ENCODE data around the gene WRNIP1.

Gene WRNIP1

DNA sequence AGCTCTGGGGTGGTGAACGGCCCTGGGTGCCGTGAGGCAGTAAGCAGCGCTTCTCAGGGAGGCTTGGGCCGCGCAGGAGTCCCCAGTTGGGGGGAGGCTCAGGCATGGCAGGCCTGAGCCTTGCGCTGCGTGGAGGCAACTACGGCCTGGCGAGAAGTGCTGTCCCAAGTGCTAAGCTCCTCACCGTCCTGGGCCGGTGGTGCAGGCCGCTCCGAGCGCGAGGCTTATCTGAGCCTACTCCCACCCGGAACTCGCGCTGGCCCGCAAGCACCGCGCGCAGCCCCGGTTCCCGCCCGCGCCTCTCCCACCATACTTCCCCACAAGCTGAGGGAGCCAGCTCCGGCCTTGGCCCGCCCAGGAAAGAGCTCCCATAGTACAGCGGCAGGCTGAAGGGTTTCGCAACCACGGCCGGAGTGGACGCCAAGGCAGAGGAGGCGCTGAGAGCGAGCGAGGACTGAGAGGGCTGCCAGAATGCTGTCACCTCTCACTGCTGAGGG, 1.8 kb upstream of the WRNIP1 start:
- DNase-seq = no peak

DNA sequence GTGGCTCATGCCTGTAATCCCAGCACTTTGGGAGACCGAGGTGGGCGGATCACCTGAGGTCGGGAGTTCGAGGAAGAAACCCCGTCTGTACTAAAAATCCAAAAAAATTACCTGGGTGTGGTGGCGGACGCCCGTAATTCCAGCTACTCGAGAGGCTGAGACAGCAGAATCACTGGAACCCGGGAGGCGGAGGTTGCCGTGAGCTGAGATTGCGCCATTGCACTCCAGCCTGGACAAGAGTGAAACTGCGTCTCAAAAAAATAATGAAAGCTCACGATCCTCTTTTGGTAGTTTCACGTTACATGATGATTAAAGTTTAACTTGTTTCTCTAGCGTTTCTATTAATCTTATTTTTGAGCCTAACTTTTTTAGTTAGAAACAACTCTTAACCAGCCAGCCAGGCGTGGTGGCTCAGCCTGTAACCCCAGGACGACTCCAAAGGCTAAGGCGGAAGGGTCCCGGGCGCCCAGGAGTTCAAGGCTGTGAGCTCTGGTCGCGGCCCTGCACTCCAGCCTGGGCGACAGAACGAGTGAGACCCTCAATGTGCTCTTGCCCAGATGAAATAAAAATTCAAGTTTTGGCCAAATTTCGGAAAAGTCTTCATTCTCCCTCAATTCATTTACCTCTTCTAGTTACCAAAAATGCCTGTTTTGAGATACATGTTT, 1.2 kb upstream of the WRNIP1 start:
- DNase-seq = no peak

DNA sequence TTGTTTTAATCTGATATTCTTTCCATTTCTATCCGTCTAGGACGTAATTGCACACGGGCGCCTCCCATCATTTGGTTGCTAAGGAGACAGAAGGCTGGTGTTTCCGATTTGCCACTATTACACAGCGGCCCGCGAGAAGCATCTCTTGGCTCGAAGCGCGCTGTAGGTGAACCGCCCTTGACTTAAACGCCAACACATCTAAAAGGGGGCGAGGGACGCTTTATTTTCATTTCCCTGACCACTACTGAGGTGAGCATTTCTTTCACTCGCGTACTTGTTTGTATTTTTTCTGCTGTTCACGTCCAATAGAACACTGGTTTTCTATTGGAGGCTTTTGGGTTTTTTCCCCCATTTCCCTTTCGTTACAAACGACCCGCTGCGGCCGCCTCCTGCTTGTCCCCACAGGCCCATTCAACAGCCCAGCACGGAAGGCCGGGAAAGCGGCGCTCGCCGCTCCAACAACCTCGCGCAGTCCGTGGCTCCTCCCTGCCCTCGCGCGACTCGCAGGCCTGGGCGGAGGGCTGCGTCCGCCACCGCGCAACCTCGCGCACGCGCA, 505 bp upstream of the WRNIP1 start:
- DNase-seq = no peak

DNA sequence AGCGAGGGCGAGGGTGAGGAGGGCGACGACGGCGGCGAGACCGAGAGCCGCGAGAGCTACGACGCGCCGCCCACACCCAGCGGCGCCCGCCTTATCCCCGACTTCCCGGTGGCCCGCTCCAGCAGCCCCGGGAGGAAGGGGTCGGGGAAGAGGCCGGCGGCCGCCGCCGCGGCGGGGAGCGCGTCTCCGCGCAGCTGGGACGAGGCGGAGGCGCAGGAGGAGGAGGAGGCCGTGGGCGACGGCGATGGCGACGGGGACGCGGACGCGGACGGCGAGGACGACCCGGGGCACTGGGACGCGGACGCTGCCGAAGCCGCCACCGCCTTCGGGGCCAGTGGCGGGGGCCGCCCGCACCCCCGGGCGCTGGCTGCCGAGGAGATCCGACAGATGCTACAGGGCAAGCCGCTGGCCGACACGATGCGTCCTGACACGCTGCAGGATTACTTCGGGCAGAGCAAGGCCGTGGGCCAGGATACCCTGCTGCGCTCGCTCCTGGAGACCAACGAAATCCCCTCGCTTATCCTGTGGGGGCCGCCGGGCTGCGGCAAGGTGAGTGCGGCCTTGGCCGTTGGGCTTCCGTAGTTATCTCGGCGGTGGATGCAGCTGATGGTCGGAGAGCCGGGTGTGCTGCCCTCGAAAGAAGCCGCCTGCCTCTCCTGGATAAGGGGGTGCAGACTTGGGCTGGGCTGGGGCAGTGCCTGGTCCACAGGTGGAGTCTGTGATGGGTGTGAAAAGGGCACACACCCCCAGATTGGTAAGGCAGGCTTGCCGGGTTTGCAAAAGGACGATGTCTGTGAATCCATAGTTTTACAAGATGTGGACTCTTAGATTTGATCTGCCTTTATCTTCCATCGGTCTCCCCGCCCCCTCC, 938 bp downstream of the WRNIP1 start:
- peak; percentile 66 for DNase-seq

DNA sequence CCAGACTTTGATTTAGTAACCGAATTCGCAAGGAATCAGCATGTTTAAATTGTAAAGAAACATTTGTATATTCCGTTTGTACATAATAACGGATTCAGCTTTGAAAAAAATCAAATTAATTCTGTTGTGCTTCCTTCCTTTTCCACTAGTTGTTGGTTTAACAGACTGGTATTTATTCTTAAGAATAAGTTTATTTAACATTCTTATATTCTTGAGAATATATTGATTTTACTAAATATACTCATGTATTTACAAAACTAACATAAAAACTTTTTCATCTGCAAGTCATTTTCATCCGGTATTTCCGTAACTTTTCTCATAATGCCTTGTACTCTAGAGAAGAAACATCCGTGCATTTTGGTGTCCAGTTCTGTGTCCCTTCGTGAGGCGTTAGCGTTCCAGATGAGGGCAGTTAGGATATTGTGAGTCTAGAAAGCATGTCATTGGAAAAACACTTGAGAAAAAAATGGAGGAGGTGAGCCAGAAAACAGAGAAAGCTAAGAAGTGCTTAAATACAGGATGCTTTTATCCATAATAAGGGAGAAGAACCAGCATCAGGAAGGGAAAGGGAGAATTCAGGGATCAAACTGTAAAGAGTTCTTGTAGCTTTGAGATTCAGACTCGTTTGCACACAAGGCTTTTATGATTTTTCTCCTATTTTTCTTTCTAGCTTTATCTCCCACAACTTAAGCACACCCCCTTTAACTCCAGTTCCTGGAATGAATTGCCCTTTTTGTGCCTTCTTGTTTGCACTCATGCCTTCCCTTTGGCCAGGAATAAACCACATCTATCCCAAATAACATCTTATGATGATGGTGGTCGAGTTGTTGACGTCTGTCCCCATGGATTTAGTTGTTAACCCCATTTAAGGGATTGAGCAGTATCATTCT, 1.8 kb downstream of the WRNIP1 start:
- DNase-seq = no peak

DNA sequence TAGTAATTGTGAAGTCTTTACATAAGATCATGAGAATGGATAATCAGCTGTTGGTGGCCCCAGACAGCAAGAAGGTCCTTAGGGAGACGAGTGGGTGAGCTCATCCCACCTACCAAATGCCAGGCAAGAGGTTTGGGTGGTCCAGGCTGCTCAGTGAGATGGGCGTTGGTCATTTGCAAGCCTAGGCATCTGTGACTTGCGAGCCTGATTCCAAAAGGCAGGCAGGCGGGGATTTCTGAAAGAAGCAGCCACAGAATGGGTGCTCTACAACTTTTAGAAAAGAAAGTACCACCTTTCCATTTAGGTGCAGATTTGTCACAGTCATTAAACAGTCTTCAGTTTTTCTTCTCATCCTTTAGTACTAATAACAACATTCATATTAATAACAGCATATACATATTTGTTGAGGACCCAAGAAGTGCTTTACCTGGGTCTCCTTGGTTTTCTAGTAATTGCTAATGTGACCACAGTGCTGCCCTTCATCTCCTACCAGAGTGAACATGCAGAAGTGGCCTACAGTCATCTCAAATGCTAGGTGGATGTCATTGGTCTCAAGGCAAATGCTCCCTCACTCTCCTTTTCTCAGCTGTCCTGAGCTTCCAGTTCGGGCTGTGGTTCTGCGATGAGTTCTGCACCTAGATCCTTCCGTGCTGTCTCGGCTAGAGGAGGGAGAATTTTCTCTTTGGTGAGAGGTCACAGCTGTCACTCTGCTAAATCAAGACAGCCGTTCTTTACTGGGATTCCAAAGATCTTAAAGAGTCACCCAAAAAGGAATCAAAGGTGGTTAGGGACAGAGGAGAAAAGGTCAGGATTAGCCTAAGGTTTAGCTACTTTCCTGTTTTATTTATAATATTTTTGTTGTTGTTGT, 2.7 kb downstream of the WRNIP1 start:
- DNase-seq = no peak

DNA sequence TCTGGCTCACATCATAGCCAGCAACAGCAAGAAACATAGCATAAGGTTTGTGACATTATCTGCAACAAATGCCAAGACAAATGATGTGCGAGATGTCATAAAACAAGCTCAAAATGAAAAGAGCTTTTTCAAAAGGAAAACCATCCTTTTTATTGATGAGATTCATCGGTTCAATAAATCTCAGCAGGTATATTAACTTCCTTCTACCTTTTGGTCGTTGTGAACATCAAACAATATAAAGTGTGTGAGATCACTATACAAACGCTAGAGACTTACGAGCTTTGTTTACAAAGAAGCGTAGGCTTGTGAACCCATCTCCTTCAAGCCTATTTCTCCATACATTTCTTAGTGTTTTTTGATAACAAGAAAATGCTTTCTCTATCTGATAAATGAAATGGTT, 3.5 kb downstream of the WRNIP1 start:
- no peak for DNase-seq

DNA sequence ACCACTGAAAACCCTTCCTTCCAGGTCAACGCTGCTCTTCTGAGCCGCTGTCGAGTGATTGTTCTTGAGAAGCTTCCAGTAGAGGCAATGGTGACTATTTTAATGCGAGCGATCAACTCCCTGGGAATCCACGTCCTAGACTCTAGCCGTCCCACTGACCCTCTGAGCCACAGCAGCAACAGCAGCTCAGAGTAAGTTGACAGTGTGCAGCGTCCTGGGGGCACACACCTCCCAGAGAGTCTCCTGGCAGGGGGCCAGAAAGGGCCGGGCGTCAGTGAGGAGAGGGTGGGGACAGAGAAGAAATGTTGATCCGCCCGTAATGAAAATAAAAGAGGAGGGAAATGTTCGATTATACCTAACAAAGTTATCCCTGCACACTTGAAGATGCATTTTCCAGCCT, 5.0 kb downstream of the WRNIP1 start:
- no peak for DNase-seq

DNA sequence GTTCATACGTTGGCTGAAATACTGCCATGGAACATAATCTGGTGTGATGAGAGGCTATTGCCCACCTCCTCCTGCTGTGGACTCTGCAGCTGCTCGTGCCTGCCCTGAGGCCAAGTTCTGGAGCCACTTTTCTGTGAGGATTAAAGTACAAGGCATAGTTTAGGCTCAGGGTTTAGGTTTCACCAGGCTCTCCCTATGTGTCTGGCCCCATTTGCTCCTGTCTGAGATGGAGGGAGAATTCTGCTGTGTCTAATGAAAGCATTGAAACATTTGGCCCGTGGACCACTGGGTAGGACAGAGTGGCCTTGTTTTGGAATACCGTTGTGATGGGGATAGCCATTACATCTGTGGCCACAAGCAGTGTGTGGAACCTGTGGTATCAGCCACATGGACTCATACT, 5.9 kb downstream of the WRNIP1 start:
- no peak for DNase-seq

DNA sequence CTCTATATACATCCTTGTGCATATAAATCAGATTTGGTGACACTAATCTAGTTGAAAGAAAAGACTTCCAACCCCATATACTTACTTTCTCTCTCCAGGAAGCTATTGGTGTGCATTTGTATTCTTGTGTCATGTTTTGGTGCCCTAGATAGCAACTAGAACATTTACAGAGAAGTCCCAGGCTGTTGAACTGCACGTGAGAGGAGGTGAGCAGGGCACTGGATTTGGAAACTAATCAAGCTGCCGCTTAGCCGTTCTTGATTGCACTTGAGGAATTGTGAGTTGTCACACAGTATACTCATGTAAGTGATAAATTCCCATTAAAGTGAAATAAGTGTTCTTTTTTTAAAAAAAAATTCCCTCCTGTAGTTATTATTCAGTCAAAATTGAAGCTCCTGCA, 7.6 kb downstream of the WRNIP1 start:
- no peak for DNase-seq

DNA sequence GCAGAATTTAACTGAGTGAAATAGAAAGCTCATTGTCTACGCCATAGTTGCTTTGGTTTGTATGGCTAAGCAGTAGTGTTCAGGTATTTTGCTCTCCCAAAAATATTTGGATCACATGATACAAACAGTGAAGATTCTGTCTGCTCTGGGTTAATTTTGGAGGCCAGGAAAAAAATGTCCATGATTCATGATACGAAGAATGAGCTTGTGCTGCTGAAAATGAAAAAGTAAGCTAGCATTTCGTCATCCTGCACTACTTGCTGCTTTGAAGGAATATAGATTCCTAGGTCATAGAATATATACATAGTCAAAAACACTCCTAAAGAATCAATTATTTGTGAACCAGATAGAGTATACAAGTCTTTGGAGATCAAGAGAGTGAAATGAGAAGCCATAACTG, 8.3 kb downstream of the WRNIP1 start:
- DNase-seq = no peak

DNA sequence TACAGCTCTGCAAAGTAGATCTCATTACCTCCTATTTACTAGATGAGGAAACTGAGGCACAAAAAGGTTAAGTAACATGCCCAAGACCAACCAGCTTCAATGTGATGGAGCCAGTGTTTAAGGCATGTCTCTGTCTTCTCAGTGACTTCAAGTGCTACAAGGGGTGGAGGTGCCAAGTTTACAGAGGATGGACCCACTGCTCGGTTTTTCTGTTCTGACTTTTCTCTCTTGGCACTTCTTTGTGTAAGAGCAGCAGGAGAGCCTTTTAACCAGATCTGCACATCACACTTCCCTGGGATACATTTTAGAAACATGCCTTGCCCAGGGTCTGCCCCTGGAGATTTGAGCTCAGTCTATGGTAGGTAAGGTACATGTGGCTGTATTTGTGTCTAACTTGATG, 9.8 kb downstream of the WRNIP1 start:
- no peak for DNase-seq

DNA sequence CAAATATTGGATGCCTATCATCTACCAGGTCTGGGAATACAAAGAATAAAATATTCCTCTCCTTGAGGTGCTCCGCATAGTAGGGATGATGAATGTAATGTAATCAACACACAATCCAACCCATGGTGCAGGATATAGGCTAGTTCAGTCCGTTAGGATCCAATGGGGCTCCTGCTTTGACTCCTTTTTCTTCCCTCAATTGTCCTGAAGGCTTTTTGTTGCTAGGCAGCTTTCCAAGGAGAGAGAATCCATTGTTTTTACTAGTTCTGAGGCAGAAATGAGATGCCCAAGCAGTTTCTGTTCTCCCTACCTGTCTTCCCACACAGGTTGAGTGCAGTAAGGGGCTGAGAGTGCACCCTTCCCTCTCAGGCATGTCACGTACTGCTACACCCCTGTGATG, 12.1 kb downstream of the WRNIP1 start:
- DNase-seq = no peak

DNA sequence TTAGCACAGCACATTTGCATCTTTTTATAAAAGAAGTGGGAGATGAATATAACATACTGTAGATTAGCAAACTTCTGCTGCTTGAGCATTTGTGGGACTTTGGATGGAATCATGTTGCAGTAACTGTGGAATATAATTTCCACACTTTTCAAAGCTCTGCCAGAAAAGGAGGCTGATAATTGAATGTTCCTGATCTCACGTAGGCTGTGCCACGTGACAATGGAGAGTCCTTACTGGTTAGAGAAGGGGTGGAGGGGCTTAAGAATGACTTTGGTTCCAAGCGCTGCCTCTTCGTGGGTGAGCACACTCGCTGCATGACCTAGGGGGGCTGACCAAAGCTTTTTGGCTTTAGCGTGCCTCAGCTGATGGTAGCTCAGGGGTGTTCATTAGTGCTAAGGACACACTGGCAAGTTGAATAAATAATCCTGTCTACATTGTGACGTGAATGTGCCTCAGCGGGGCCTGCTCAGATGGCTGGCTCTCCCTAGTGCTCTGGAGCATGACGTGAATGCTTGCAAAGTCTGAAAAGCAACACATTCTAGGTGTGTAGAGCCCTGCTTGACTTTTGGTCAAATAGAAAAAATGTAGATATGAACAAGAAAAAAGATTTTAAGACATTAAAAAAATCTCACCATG, 15.0 kb downstream of the WRNIP1 start:
- DNase-seq = no peak

DNA sequence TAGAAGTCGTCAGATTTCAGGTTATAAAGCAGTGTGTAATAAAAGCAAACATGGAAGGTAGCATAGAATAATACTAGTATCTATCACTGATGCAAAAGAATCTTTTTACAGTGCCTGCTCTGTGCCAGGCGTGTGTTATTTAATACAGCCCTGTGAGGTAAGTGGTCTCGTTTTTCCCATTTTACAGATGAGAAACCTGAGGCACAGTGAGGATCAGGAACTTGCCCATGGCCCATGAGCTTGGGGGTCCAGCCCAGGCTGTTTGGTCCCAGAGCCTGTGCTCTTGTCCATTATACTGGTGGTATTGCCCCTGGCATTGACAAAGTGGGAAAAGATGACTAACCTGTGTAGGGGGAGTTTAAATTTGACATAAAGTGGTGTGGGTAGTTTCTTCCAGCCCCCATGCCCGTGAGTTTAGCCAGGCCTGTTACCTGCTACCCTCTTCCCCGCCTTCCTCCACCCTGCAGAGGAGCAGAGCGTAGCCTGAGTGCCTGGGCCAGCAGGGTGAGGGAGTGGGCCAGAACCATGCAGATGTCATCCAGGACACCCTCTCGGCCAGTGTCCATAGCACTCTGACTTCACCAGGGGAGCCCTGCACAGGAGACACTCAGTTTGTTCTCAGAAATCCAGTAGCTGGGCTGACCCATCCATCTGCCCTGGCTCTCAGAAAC, 16.6 kb downstream of the WRNIP1 start:
- DNase-seq = no peak

DNA sequence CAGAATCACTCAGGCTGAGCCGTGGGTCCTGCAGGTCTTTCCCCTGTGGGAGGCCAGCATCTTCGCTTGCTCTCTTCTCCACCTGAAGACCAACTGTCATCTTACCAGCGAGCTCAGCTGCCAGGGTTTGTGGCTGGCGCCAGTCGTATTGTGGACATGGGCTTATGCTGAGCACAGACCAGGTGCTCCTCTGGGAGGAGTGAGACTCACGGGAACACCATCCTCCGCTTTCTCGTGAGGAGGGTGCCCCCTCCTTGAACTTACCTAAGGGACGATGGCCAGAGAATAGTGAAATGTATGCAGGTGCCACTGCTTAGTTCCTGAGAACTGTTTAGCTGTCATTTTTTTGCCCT, 17.1 kb downstream of the WRNIP1 start:
- no peak for DNase-seq

DNA sequence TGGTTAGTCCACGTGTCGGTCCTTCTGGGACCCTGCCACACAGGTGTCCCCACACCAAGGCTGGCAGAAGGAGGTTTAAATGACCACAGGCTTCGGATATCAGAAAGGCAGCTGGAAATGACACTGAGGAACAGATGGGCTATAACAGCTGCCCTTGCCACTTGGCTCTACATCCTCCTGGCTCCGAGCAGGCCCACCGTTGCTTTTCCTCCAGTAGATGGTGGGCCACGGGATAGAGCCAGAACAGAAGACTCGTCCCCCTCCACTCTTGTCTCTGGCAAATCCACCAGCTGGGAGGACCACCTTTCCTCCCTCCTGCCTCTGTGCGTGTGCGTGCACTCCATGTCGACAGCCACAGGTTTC, 17.6 kb downstream of the WRNIP1 start:
- DNase-seq = no peak

DNA sequence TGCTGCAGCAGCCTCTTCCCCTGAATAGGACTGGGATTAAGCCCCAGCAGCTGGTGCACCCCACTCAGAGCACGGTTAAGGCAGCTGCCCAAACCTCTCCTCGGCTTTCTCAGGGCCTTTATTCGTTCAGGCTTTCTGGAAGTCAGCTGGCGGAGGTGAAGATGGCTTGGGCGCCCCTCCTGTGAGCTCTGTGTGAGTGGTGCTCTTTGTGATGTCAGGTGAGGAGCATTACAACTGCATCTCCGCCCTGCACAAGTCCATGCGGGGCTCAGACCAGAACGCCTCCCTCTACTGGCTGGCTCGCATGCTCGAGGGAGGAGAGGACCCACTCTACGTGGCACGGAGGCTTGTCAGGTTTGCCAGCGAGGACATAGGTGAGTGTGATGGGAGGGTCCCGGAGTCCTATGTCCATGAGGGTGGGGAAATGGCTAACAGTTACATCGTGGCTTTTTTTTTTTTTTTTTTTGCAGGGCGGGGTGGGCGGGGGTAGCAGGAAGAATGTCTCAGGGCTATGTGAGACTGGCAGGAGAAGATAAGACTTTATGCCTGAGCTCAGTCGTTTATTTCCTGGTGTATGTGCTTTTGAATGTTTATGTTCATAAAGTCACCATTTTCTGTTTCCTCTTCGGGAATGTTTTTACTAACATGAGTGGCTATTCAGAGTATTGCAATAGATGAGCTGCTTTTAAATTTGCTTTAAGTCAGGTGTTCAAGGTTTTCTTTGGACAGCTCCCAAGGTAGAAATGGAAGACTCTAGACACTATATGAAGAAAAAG, 18.2 kb downstream of the WRNIP1 start:
- no peak for DNase-seq

DNA sequence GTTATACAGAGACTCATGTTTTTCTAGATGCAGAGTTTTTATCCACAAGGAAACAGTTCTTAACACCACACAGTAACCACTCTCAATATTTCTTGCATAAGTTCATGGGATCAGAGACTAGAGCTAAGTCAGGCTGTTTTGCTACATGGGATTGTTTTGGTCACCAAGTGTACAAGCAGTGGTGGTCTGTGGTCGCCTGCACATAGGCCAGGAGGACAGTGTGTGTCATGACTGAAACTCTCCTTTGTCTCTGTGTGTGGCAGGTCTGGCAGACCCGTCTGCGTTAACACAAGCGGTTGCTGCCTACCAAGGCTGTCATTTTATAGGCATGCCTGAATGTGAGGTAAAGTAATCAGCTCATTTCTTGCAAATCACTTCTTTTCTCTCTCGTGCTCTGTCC, 18.9 kb downstream of the WRNIP1 start:
- no peak for DNase-seq

DNA sequence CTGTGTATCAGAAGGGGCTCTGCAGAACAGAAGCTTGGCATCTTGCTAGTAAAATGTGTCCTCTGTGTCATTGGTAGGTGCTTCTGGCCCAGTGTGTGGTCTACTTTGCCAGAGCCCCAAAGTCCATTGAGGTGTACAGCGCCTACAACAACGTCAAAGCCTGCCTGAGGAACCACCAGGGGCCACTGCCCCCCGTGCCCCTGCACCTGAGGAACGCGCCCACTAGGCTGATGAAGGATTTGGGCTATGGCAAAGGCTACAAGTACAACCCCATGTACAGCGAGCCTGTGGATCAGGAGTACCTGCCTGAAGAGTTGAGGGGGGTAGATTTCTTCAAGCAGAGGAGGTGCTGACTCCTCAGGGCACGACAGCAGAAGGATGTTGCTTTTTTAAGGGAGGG, 19.7 kb downstream of the WRNIP1 start:
- no peak for DNase-seq
